Renal pelvis (tissue), 4 donors: Measurements from ENCODE around the gene GMPR2. TPM values are rescaled to one million over a fixed set of nuclear protein-coding genes. Genes with fewer than 3 reads are reported as not detected.
"Not testable (repeated sequence)": the region's sequence is repeated elsewhere in the genome, so short reads cannot be mapped to it uniquely, and the experiment has no call there.

Source experiments
- DNase-seq: peaks from one replicate; pipeline ENCODE4 v3.0.0-alpha.2; 2013
- polyA plus RNA-seq, 3 donors: library from polyadenylated mRNA; unstranded; fragments of 120-200 nt; gene quantifications; one replicate each; pipeline ENCODE4 v1.2.1, GENCODE V29; 2013; ENCODE audit not compliant: insufficient read length in 3 of 3

The GMPR2 gene
- polyA plus RNA-seq, 3 donors: 120 to 132 (median 123) TPM

DNA sequence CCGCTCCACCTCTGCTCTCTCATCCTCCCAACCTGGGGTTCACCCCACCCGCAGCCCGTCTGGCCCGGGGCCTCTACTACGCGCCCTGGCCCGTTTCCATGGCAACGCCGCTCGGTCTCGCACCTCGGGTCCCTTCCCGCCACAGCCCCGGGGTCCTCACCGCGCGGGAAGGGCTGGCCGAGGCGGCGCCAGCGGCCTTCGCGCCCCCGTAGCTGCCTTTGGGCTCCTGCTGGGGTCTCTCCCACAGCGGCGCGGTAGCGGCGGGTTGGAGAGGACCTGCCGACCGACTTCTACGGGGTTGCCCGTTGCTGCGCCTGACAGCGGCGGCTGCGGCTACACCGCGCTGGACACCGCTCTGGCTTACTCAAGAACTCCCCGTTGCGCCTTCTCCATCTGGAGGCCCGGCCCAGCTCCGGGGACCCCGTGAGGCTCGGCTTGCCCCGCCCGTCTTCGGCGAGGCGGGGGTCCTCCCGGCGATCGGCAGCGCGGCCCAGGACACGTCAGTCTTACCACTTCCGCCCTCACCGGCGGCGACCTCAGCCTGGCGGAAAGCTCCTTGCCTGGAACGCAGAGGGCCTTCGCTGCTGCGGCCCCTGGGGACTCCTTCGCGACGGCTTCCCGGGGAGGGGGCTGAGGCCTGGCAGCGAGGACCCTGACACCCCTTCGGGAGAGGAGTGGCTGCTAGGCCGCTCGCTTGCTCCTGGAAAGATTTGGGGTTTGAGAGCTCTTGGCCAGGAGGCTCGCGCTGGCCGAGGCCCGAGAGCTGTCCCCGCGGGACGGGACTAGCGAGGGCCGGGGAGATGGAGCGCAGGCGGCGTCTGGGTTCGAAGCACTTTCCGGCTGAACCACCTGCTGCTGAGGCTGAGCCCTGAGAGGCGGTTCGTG, 37.3 kb upstream of the GMPR2 start, which contains the start of gene TM9SF1:
TSS of gene TM9SF1 (minus strand) at position 256 of the 885 bp plus-strand sequence. CDS start 422 bp downstream, outside the sequence.
- peak; percentile 89 for DNase-seq

DNA sequence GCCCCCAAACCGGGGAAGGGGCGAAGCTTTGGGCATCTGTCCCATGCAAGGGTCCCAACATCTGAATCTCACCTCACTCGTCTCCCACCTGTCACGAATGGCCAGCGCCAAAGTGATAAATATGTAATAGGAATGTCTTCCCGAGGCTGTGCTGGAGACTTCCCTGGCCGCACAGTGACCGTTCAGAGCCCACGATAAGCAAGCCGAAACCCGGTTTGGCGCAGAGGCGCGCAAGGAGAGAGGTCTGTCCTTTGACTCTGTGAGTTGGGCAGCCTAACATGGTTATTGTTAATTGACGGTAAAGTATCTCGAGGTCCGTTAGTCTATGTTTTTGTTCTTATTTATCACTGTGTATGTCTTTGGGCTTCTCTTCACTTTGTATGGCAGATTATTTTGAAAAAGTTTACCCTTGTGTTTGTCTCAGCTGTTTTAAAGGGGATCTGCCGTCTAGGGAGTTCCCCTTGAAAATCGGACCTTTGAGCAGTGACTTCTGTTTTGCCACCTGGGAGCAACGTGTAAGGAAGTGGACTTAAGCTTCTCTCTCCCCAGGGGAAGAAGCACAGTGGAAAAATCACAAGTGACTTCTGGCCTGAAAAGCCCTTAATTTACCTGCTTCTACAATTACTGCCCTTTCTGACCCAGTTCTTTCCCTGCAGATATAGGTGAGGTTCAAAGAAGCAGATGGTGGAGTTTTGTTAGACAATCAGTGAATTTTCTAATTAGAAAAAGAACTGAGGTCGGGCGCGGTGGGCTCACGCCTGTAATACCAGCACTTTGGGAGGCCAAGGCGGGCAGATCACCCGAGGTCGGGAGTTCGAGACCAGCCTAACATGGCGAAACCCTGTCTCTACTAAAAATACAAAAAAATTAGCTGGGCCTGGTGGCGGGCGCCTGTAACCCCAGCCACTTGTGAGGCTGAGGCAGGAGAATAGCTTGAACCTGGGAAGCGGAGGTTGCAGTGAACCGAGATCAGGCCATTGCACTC, 36.4 kb upstream of the GMPR2 start:
- no peak for DNase-seq

DNA sequence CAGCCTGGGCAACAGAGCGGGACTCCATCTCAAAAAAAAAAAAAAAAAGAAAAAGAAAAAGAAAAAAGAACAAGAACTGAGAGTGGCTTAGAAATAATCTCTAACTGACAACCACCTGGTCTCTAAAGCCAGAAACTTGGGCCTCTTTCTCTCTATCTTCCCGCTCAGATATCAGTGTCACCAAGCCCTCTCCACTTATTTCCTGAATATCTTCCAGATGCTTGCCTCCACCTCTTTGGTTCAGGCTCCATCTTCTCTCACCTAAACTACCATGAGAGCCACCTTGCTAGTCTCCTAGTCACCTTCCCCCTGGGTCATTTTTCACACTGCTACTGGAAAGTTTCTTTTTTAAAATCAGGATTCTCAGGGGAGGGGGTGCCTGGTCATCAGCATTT, 35.7 kb upstream of the GMPR2 start:
- no peak for DNase-seq

DNA sequence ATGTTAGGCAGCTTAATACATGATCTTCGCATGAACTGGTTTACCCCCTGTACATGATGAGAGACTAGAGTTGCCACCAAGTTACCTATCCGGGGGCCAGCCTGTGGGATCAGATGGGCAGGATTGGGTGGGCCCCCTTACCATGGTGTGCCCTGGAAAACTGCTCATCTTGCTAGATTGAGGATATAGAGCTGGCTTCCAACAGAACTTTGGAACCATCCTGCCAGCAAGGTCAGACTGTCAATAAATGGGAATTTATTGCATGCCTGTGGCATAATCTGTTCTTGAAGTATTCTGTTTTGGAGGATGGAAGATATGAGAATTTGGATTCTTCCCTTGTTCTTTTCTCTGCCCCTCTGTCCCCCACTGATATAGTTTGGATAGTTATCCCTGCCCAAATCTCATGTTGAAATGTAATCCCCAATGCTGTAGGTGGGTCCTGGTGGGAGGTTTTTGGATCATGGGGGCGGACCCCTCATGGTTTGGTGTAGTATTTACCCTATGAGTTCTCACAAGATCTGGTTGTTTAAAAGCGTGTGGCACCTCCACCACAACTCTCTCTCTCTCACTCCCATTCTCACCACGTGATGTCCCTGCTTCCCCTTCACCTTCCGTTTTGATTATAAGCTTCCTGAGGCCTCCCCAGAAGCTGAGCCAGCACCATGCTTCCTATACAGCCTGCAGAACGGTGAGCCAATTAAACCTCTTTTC, 33.8 kb upstream of the GMPR2 start:
- DNase-seq: no peak

DNA sequence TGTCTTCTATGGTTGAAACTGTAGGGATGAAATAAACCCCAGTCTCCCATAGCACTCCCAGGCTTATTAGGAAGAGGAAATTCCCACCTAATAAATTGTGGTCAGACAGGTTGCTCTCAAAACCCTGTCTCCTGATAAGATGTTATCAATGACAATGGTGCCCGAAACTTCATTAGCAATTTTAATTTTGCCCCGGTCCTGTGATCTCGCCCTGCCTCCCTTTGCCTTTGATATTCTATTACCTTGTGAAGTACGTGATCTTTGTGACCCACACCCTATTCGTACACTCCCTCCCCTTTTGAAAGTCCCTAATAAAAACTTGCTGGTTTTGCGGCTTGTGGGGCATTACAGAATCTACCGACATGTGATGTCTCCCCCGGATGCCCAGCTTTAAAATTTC, 30.2 kb upstream of the GMPR2 start:
- not testable (repeated sequence) for DNase-seq

DNA sequence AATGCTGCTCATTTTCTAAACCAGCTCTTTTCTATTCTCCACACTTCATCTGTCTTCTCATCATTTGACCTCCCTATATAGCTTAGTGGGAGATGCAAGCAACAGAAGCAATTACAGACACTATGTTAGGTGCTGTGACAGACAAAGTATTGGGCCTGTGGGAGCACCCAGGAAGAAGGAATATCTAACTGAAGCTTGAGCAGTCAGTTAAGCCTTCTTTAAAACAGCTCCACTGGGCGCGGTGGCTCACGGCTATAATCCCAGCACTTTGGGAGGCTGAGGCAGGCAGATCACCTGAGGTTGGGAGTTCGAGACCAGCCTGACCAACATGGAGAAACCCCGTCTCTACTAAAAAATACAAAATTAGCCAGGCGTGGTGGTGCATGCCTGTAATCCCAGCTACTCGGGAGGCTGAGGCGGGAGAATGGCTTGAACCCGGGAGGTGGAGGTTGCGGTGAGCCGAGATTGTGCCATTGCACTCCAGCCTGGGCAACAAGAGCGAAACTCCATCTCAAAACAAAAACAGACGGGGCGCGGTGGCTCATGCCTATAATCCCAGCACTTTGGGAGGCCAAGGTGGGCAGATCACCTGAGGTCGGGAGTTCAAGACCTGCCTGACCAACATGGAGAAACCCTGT, 29.4 kb upstream of the GMPR2 start:
- DNase-seq: not testable (repeated sequence)

DNA sequence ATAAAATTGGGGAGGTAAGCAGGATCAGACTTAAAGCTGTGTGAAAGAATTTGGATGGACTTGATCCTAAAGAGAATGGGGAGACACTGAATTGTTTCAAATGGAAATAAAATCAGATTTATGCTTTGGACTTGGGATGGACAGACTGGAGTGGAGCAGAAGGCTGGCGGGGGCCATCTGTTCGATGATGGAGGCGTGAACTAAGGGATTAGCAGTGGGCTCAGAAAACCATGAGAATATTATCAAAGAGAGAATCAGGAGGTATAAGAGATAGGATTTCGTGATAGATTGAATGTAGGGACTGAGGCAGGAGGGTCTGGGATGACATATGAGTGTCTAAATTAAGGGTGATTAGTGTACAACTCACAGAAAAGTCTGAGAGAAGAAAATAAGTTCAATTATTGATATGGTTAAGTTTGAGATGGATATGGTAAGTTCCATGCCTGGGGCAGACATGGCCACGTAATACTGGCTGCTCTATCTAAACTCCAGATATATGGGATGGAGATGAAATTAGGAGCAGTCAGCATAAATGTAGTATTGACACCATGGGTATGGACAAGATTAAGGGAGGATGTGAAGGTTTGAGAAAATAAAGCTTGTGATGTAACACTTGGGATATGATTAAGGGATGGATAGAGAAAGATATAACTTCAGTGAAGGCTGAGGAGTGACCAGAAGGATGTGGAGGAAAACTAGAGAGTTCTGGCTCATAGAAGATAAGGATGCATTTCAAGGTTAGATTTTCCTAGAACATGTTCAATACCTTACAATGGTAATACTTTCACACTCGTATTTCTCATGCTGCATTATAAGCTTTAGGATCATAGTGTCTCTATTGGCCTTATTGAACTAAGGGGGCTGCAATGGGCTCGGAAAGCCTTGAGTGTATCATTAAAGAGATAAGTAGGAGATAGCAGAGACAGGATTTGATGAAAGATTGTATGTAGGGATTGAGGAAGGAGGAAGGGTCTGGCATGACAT, 28.3 kb upstream of the GMPR2 start:
- DNase-seq: no peak

DNA sequence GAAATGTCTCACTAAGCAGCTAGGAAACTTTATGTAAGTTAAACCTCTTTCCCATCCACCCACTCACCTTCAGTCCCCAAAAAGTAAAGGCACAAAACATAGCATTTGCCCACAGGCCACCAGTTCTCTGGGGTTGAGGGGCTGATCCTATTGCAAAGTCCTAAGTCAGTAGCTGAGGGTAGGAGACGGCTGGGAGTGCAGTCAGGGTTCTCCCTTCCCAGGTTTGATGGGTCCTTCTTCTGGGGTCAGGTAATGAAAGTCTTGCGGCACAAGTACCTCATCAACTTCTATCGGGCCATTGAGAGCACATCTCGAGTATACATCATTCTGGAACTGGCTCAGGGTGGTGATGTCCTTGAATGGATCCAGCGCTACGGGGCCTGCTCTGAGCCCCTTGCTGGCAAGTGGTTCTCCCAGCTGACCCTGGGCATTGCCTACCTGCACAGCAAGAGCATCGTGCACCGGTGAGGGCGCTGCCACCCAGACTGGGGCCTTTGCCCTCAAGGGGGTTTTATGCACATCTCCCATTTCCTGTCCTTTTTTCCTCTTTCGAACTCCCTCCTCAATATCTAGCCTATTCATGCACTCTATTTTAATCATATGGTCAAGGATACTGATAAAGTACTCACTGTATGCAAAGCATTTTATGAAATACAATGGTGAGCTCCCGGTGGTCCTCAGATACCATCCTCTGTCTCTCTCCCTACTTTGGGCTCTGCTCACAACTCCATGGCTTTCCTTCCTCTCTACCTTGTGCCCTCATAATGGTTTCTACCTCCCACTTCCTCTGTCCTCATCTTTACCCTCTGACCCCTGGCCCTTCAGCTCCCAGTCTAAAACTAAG, 26.2 kb upstream of the GMPR2 start:
- no peak for DNase-seq

DNA sequence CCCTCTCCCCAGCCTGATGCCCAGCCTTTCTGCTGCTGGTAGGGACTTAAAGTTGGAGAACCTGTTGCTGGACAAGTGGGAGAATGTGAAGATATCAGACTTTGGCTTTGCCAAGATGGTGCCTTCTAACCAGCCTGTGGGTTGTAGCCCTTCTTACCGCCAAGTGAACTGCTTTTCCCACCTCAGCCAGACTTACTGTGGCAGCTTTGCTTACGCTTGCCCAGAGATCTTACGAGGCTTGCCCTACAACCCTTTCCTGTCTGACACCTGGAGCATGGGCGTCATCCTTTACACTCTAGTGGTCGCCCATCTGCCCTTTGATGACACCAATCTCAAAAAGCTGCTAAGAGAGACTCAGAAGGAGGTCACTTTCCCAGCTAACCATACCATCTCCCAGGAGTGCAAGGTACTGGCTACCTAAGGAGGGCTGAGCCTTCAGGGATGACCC, 25.6 kb upstream of the GMPR2 start:
- DNase-seq: no peak

DNA sequence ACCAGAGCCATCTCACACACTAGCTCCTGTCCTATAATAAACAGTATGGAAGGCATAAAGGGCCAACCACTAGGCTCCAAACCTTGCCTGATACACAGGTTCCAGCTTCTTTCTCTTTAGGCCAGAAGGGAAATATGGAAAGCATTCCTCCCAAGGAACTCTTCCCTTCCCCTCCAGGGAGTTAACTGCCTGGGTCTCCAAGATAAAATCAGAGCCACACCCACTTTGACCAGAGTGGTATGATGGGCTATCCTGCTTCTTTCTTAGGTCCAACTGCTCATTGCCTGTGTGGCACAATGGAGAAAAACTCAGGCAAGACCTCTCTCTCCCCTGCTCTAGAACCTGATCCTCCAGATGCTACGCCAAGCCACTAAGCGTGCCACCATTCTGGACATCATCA, 25.1 kb upstream of the GMPR2 start:
- DNase-seq: no peak

DNA sequence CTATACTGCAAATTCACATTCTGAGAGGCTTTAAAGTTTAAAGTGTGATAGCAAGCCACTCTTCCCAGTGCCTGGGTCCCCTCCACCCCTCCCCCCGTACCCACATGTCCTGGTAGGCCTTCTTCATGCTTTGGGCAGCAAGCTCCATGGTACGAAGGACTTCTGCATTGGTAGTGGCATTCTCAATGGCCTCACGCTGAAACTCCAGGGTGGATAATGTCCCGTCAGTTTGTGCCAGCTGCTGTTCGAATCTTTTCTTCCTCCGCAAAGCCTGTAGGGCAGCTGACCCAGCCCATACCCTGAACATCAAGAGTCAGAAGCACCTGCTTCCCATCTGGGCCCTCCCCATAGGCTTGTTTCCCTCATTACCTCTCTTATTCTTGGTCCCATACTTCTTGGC, 21.4 kb upstream of the GMPR2 start:
- no peak for DNase-seq

DNA sequence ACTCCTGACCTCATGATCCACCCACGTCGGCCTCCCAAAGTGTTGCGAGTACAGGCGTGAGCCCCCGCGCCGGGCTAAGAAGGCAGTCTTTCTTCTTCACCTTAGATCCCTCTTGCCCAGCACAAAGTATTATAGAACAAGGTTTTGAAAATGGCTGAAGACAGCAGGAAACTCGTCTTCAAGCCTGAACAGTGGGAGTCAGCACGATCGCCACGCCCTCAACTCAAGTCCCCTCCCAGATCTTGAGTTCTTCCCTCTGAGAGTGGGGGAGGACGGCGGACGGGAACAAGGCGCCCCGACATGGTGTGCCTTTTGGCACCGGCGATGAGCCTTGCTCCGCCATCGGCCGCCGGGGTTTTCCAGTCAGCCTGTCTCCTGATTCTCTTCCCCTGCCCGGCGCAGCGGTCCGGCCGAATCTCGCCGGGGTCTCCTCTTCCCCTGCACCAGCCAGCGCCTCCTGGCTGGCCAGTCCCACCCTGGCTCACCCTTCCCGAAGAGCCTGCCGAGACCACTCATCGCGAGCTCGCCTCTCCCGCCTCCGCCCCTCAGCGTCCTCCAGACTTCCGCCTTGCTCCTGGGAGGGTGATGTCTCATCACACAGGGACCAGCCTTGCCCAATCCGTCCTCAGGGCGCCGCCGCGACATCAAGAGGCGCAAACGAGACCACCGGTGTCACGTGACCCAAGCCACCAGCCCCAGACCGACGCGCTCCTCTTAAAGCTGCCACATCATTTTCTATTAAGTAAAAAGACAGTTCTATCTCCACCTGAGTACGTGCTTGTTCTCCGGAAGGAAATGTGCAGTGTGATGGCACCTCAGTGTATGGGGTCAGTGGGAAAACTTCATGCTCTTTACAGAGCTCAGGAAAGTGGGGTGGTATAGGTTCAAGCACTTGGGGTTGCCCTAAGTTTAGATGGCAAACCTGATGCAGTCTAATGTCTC, 19.5 kb upstream of the GMPR2 start, which contains the start of gene CHMP4A:
TSS of gene CHMP4A (minus strand) at position 565 of the 942 bp plus-strand sequence. CDS start at position 516, 49 bp downstream.
- peak; percentile 97 for DNase-seq

DNA sequence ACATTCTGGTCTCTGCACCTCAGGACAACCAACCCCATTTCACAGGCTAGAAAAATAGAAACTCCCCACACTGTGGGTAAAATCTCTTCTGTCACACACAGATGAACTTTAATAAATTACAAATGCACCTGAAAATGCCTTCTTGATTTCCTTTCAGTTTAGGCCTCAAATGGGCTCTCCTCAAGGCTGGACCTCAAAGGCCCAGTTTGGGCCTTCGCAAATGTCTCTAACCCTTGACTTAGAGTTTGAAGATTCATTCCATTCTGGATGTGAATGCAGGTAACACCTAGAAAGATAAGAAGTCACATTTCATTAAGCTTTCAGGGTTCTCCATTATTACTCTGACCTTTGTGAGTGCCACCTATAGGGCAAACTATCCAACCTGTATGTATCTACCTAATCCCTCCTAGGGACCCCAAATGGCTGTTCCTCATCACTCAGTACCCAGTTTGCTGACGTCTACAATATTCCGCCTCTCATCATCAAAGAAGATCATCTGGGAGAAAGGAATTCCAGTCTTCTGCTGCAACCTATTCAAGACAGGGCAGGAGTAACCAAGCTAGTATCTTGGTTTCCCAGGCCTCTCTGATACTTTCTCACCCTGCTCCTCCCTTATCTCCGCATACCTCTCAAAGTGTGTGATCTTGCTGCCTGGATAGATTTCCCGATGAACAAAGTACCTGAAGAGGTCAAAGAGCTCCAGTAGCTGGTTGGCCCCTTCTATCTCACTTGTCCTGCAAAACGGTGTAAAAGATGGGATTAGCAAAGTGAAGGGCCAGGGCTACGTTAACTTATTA, 18.7 kb upstream of the GMPR2 start:
- DNase-seq: no peak

DNA sequence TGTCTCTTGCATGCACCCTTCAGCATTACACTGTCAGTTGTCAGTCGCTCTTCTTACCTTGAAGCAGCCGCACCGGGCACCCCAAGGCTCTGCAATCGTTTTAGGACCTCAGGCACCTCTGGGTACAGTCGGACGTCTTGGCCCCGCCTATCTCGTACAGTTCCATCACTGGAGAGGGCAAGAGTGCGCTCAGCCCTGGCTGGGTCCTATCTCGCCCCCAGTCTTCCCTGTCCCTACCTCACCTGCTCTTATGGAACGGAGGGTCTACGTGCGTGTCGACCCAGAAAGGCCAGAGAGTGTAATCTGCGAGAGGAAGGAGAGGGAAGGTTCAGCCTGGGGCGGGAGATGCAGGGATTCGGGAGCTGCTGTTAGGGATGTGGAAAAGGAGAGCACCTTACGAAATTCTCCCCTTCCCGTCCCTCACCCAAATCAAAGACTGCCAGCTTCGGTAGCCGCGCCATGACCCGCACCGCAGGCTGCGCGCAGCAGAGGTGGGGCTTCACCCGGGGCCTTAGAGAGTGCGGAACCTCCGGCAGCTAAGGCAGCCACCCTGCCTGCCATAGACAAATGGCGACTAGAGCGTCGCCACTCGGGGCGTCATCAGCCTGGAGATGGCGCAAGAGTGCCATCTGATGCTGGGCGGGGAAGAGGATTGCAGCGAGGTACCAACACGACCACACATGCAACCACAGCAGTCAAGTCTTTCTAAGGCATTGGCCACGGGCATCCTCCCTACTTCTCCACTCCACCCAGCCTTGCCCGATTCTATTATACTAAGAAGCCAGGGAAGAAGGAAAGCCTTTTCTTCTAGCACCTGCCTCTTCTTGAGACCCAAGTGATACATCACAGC, 17.0 kb upstream of the GMPR2 start, which contains the start of gene MDP1:
TSS of gene MDP1 (minus strand) at position 572 of the 850 bp plus-strand sequence. CDS start at position 461, 111 bp downstream.
- DNase-seq: peak; percentile 87

DNA sequence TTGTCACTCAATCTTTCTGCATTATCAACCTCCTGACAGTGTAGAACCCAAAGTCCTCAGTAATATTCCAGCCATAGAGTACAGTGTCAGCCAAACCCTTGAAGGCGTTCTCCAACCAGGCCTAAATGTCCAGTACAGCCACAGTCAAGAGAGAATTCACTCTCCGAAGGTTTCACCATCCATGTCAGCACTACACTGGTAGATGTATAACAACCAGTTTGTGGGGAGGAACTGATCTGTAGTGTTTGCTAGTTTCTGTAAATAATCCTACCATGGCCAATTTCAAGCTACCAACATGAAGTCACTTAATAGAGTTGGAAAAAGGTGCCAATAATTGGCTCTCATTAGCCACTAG, 16.4 kb upstream of the GMPR2 start:
- DNase-seq: no peak

DNA sequence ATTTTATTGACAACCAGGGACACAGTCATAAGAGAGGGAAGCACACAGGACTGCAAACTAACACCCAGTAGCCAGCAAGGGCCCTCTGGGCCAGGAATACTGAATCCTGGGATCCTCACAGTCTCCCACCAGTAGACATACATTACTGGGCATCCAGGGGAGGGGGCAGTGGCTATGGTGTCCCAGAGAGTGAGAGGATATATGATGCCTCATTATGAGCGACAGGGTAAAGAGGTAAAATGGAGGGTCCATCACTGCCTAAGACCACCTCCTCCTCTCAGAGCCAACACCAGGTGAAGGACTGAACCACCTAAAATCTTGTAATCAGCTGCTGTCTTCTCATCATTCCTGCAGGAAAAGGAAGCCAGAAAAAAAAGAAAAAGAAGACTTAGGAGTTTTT, 15.9 kb upstream of the GMPR2 start:
- DNase-seq: not testable (repeated sequence)
